ENCODE data around the gene GATA6. TPM values are rescaled to one million over a fixed set of nuclear protein-coding genes. Genes with fewer than 3 reads are reported as not detected.
"Not testable (repeated sequence)": the region's sequence is repeated elsewhere in the genome, so short reads cannot be mapped to it uniquely, and the experiment has no call there.

GATA6 gene
- polyA plus RNA-seq, 1 of the 3 experiments (the other 2 are of a cell fraction), result not detected

GRCh38 chr18:22219568-22220355, 50.4 kb downstream of the GATA6 start:
- no peaks in the 10 kb centered on the region for H3K9me2 ChIP-seq
- DNase-seq, result no peak
- no peaks in the 10 kb centered on the region for H3K9me3 ChIP-seq
- CTCF ChIA-PET, result no interaction called here
- POLR2A ChIA-PET, result no interaction called here
- no peaks in the 10 kb centered on the region; the same call in 1 of the 2 replicates for H4K20me1 ChIP-seq (ENCODE audit: insufficient read depth)
- H3K79me2 ChIP-seq (ENCODE audit: insufficient read depth), result no peaks in the 10 kb centered on the region
- no peak overlapping the region for H3K27ac ChIP-seq (ENCODE audit: low read depth in 2 of 2, low read length in 1 of 2)
- H3K27me3 ChIP-seq (ENCODE audit: insufficient read depth), result peaks cover 20% of the 10 kb centered on the region; the same call in 1 of the 2 replicates
- no peaks in the 10 kb centered on the region for H3F3A ChIP-seq (replicated peaks; ENCODE audit: insufficient read depth)
- H3K36me3 ChIP-seq (replicated peaks in 1 of 2; ENCODE audit: control insufficient read depth in 1 of 2, insufficient read depth in 2 of 2, low read length in 1 of 2), result no peaks in the 10 kb centered on the region
- H2AFZ ChIP-seq (ENCODE audit: low read depth), result no peak overlapping the region
- 24% methylated on average over 11 of the region's 11 CpGs for WGBS (ENCODE audit: low lambda C conversion rate)
- no peak overlapping the region for H3K4me3 ChIP-seq (ENCODE audit: low read depth in 2 of 2, low read length in 1 of 2)
- H3K4me2 ChIP-seq, result no peak overlapping the region
- H3K9ac ChIP-seq, result no peak overlapping the region
- no peak for TF ChIP-seq CHD2 (IDR thresholded peaks at IDR 0.05; ENCODE audit: low read length, partially characterized antibody)
- TF ChIP-seq, protein P1, sequence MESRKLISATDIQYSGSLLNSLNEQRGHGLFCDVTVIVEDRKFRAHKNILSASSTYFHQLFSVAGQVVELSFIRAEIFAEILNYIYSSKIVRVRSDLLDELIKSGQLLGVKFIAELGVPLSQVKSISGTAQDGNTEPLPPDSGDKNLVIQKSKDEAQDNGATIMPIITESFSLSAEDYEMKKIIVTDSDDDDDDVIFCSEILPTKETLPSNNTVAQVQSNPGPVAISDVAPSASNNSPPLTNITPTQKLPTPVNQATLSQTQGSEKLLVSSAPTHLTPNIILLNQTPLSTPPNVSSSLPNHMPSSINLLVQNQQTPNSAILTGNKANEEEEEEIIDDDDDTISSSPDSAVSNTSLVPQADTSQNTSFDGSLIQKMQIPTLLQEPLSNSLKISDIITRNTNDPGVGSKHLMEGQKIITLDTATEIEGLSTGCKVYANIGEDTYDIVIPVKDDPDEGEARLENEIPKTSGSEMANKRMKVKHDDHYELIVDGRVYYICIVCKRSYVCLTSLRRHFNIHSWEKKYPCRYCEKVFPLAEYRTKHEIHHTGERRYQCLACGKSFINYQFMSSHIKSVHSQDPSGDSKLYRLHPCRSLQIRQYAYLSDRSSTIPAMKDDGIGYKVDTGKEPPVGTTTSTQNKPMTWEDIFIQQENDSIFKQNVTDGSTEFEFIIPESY (IDR thresholded peaks at IDR 0.05; ENCODE audit: borderline replicate concordance, low read depth), result no peak
- TF ChIP-seq NRF1 (IDR thresholded peaks at IDR 0.05; ENCODE audit: low read depth, low read length), result no peak
- no peak for TF ChIP-seq NFIC (IDR thresholded peaks at IDR 0.05; ENCODE audit: borderline replicate concordance)
- TF ChIP-seq FOSL2 (IDR thresholded peaks at IDR 0.05; ENCODE audit: borderline replicate concordance, low read depth), result no peak
- no peak for TF ChIP-seq GABPA (IDR thresholded peaks at IDR 0.05; ENCODE audit: low read depth)
- no peak for TF ChIP-seq FOXM1 (IDR thresholded peaks at IDR 0.05; ENCODE audit: low read depth)
- no peak for TF ChIP-seq MXI1 (IDR thresholded peaks at IDR 0.05; ENCODE audit: low read depth, low read length)
- no peak for TF ChIP-seq PBX3 (IDR thresholded peaks at IDR 0.05)
- no peak for TF ChIP-seq TEAD4 (IDR thresholded peaks at IDR 0.05; ENCODE audit: borderline replicate concordance, insufficient read depth)
- TF ChIP-seq REST (IDR thresholded peaks at IDR 0.05; ENCODE audit: low read depth, low read length), result no peak
- no peak for TF ChIP-seq JUND (IDR thresholded peaks at IDR 0.05)
- TF ChIP-seq EP300 (IDR thresholded peaks at IDR 0.05; ENCODE audit: borderline replicate concordance in 1 of 2, low read depth in 1 of 2, low read length in 1 of 2), result no peak
- TF ChIP-seq RFX5 (IDR thresholded peaks at IDR 0.05; ENCODE audit: low read length), result no peak
- no peak for TF ChIP-seq TCF12 (IDR thresholded peaks at IDR 0.05)
- TF ChIP-seq RCOR1 (IDR thresholded peaks at IDR 0.05; ENCODE audit: low read length), result no peak
- no peaks in the 10 kb centered on the region for H3K4me1 ChIP-seq (ENCODE audit: control insufficient read depth in 1 of 2, insufficient read depth in 2 of 2, low read depth in 1 of 2, low read length in 1 of 2)

DNA sequence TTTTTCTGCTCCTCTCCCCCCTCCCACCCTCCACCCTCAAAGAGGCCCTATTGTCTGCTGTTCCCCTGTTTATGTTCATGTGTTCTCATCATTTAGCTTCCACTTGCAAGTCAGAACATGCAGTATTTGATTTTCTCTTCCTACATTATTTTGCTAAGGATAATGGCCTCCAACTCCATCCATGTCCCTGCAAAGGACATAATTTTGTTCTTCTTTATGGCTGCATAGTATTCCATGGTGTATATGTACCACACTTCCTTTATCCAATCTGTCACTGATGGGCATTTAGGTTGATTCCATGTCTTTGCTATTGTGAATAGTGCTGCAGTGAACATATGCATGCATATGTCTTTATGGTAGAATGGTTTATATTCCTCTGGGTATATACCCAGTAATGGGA, 51.2 kb downstream of the GATA6 start:
- H3K79me2 ChIP-seq (ENCODE audit: insufficient read depth); H4K20me1 ChIP-seq (ENCODE audit: insufficient read depth); H3K9ac ChIP-seq; H3K9me2 ChIP-seq; H3K9me3 ChIP-seq; H3K4me2 ChIP-seq; H3K4me3 ChIP-seq (ENCODE audit: low read depth in 2 of 2, low read length in 1 of 2); H3K4me1 ChIP-seq (ENCODE audit: control insufficient read depth in 1 of 2, insufficient read depth in 2 of 2, low read depth in 1 of 2, low read length in 1 of 2); POLR2A ChIA-PET; H3K27ac ChIP-seq (ENCODE audit: low read depth in 2 of 2, low read length in 1 of 2); H3K36me3 ChIP-seq (replicated peaks in 1 of 2; ENCODE audit: control insufficient read depth in 1 of 2, insufficient read depth in 2 of 2, low read length in 1 of 2); CTCF ChIA-PET; DNase-seq; H3F3A ChIP-seq (replicated peaks; ENCODE audit: insufficient read depth); H2AFZ ChIP-seq (ENCODE audit: low read depth): not testable (repeated sequence)
- H3K27me3 ChIP-seq (ENCODE audit: insufficient read depth), result peaks cover 18% of the 10 kb centered on the region; the same call in 1 of the 2 replicates

All from SK-N-SH (cell line).